RCC 7860 (cell line): ENCODE results near the gene ATE1.
"Not testable (repeated sequence)": the region's sequence is repeated elsewhere in the genome, so short reads cannot be mapped to it uniquely, and the experiment has no call there.

Source experiments
- DNase-seq: peaks from one replicate; pipeline ENCODE4 v3.0.0-alpha.2; 2015; ENCODE audit warnings: low spot score
- FAIRE-seq: peaks from 2 replicates; lab custom pipeline; 2012; peaks lifted over from hg19 to GRCh38; lab: Jason Lieb, UNC

ATE1 gene

DNA sequence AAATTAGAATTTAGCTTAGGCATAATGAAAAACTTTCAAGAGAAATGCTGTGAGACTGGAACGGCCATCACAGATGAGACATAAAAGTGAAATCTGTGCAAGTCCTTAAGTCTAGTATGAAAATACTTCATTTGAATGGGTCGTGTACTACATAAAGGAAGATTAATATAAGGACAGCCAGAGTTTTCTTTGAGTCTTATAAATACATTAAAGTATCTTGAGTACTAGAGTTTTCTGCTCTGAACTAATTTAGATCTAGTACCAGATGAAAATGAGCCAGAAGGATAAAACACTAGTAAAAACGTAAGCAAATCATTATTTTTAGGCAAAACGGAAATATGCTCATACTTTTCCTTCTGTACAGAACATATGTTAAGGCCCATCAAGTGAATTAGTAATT lies 93.1 kb downstream of the ATE1 start:
- FAIRE-seq (no peak), DNase-seq (no peak)

DNA sequence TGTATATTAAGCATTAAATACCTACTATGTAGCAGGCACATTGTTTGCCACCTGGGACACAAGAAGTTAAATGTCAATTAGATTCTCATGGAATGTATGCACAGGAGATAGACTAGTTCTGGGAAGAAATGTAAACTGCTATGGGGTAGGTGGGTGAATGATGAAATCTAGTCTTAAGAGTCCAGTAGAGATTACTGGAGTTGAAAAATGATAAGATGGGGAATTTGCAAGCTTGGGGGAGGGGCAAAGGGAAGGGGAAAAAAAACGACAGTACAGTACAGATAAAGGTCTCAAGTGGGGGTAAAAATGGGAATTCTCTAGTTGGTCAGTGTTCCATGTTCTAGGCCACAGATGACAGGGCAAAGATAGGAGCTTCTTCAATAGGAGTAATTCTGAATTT lies 94.4 kb downstream of the ATE1 start:
- no peak for DNase-seq
- no peak for FAIRE-seq

DNA sequence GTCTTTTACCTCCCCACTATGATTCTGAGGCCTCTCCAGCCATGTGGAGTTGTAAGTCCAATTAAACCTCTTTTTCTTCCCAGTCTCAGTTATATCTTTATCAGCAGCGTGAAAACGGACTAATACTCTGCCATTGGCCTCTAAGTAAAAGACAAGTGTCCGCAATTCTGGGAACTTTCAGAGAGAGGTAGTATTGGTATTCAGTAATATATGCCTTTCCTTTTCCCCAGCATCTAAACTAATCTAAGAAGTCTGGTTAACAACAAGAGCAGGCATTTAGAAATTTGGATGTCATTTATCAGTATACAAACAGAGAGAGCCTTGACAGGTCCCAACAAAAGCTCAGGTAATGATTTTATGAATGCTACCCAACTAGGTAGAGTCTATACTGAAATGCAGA lies 95.2 kb downstream of the ATE1 start:
- FAIRE-seq (no peak), DNase-seq (no peak)

- FAIRE-seq = no peak
- DNase-seq = no peak
Observed at GRCh38 chr10:121831777-121832176, 96.1 kb downstream of the ATE1 start.

DNA sequence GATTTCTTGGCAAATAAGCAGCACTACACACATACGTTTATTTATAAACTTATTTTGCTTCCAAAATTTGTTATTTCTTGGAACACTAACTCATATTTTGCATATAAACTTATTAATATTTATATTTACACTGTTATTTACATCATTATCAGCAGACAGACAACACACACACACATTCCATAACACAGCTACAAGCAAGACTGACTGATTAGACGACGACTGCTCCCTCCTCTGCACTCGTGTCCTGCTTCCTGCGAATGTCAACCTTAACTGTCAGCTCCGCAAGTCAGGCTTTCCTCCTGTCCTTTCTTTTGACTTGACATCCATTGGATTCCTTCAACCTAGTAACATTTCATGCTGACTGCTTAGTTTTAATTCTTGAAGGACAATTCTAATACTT lies 96.6 kb downstream of the ATE1 start:
- FAIRE-seq = no peak
- DNase-seq = no peak

GRCh38 chr10:121830101-121830500 lies 97.7 kb downstream of the ATE1 start:
- FAIRE-seq (no peak), DNase-seq (no peak)

- FAIRE-seq = no peak
- DNase-seq = no peak
Observed at GRCh38 chr10:121828045-121828444, 99.8 kb downstream of the ATE1 start.

GRCh38 chr10:121826773-121827172 lies 101.1 kb downstream of the ATE1 start:
- DNase-seq, FAIRE-seq: not testable (repeated sequence)

DNA sequence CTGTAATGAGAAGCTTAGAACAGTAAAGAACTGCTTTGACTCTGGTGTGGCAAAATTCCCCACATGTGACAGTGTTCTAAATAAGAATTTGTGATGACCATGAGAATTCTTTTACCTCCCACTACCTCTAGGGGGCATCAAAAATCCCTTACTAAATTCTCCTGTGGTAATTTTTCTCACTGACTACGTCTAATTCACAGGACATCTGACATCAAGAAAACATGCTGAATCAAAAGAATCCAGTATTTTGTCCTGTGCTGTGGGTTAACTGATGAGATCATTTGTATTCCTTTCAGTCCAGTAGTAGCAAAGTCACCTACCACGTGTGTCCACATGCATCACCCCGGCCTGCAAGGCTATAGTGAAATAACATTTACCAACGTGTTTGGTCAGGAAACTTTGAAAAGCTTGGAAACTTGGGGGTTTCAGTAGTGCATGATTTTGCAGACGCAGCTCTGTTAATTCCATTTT lies 103.8 kb downstream of the ATE1 start:
- DNase-seq (peak; percentile 24), FAIRE-seq (peak; percentile 60)

GRCh38 chr10:121822724-121823123 lies 105.1 kb downstream of the ATE1 start:
- DNase-seq (no peak), FAIRE-seq (no peak)

- FAIRE-seq (no peak), DNase-seq (no peak)
Observed at GRCh38 chr10:121822180-121822579, 105.7 kb downstream of the ATE1 start.

GRCh38 chr10:121819049-121819448 lies 108.8 kb downstream of the ATE1 start:
- FAIRE-seq (no peak), DNase-seq (no peak)

- FAIRE-seq (no peak), DNase-seq (no peak)
Observed at GRCh38 chr10:121818599-121818998, 109.2 kb downstream of the ATE1 start.

DNA sequence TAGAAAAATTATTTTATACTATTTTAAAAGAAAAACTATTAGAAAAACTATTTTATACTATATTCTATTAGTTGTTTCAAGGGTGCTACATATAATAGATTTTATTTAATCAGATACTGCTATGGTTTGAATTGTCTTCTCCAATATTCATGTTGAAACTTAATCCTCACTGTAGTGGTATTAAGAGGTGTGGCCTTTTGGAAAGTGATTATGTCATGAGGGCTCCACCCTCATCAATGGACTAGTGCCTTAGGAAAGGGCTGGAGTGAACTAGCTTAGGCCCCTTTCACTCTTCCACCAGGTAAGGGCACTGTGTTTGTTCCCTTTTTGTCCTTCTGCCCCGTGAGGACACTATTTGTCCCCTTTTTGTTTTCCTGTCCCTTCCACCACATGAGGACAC lies 111.6 kb downstream of the ATE1 start:
- peak; percentile 47 for FAIRE-seq

DNA sequence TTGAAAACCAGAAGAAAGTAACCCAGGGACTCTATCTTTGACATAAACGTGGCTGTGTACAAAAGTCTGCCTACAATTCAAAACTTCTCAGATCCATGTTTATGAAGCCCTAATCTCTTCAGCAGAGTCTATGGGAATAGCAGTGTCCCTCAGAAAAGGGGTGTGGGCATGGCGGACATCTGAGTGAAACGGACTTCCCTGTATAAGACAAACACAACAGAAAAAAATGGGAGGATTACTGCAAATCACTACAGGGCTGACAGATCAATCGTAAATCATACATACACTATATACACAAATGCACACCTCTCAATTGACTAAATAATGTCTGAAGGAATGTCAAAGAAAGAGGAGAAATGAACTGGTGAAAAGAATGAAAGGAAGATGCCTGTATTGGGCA lies 114.0 kb downstream of the ATE1 start:
- DNase-seq = no peak
- FAIRE-seq = no peak

More for the DNA sequence above, 111.6 kb downstream of the ATE1 start:
- no peak for DNase-seq

GRCh38 chr10:121813211-121813815 lies 114.5 kb downstream of the ATE1 start:
- FAIRE-seq = no peak
- DNase-seq = no peak

DNA sequence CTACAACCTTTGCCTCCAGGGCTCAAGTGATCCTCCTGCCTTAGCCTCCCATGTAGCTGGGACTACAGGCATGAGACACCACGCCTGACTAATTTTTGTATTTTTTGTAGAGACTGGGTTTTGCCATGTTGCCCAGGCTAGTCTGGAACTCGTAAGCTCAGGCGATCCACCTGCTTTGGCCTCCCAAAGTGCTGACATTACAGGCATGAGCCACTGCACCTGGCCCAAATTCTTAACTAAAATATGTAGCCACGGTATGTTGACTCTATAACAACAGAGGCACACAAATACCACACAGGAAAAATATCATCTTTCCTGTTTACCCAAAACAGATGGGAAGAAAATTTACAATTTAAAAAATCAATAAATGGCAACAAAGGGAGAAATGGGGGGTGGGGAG lies 115.8 kb downstream of the ATE1 start:
- no peak for DNase-seq
- FAIRE-seq = no peak

DNA sequence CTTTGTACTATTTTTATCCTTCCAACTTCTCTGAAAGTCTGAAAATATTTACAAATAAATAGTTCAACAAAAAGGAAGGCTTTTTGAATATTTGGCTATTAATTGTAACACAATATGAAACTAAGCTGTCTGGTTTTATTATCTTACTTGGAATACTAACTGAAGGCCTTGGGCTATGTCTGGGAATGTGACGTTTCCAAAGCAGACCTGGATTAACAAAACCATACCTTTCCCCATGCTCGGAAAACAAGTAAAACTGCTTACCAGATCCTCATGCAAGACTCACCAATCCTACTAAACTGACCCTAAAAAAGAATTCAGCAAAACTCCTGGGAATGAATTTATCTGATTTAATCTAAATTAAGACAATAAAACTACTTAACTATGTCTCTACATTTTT lies 116.4 kb downstream of the ATE1 start:
- DNase-seq (no peak), FAIRE-seq (no peak)

DNA sequence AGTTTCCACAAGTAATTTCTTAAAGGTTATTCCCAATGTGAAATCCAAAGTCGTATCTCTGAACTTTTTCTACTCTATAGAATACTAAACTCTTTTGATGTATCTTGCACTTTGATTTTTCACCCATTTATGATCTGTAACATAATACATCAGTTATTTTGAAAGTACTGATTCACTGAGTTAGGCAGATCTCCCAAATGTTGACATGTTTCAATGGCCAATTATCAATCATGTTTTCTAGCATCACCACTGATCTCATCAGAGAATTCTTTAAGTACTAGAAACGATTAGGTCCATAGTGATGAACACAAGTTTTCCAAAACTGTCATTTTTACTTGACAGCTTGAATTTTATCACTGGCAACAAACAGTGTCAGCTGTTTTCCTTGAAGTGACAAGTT lies 119.0 kb downstream of the ATE1 start:
- FAIRE-seq = no peak
- no peak for DNase-seq

DNA sequence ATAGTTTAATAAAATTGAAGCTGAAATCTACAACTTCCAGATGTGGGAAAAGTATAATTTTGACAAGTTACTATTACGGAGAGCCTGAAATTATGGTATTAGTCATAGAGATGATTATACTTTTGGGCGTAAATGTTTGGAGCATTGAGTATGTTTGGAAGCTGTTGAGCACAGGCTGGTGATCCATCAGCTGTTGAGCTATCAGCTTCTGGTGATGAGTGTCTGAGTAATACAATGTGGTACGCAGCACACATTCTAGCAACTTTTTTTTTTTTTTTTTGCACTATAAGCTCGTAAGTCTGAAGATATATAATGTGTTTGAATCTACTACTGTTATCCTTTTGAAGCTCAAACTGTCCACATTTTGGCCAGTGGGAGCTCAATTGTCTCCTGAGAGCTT lies 123.4 kb downstream of the ATE1 start:
- FAIRE-seq (no peak), DNase-seq (no peak)

DNA sequence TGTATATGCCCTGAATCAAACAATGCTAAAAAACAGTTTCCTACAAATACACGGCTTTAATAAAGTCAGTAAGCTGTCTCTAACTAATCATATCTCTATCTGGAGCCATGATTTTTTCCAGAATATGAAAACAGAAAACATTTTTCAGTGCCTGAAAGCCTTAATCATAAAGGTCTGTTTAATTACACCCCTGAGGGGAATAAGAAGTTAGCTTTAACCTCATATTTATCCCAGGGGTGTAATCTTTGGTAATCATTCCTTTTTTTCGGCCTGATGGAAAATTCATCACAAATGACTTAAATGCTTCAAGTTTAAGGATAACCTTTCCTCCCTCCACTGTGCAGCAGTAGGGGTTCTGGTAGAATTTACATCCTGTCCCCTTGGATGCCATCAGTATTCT lies 124.2 kb downstream of the ATE1 start:
- no peak for FAIRE-seq
- no peak for DNase-seq

- no peak for FAIRE-seq
- DNase-seq = no peak
Observed at GRCh38 chr10:121800831-121801230, 127.0 kb downstream of the ATE1 start.

DNA sequence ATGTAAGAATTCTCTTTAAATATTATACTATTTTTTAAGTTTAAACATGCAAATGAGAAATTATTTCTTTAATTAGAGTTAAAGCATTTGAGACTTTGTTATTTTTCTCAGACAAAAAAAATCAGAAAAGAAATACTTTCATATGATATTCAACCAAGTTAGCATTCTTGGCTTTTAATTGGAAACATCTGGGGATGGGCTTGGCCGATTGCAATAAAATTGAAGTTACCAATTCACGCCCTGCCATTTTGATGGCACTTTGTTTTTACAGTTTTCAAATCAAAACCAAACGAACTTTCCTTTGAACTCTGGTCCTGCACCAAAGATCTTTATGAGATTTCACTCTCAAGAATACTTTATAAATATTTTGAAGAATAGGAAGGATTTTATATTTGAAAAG lies 127.7 kb downstream of the ATE1 start:
- no peak for DNase-seq
- no peak for FAIRE-seq
